HCT116 (cell line): ENCODE measurements around the gene SSU72.

ENCODE experiments used
- CBX3 ChIP-seq: IDR thresholded peaks from 2 replicates; pipeline ENCODE4 v1.6.1; 2012; ENCODE audit warnings: low read depth
- EGR1 ChIP-seq: IDR thresholded peaks from 2 replicates; pipeline ENCODE4 v1.6.1; 2012; ENCODE audit warnings: low read depth
- ELF1 ChIP-seq: IDR thresholded peaks from 2 replicates; pipeline ENCODE4 v1.6.1; 2012; ENCODE audit warnings: low read depth, borderline replicate concordance
- EZH2 ChIP-seq: fragments of 200-600 bp; sonication (generic); IDR thresholded peaks from 2 replicates; pipeline ENCODE4 v1.6.1; 2017; ENCODE audit warnings: antibody characterized with exemption, mixed run types
- EZH2phosphoT487 ChIP-seq: fragments of 200-600 bp; IDR thresholded peaks from 2 replicates; pipeline ENCODE4 v1.6.1; 2018; ENCODE audit warnings: antibody characterized with exemption, borderline replicate concordance
- POLR2A ChIP-seq: IDR thresholded peaks from 2 replicates; pipeline ENCODE4 v1.7.0; 2011; ENCODE audit warnings: borderline replicate concordance; ENCODE audit not compliant: insufficient read depth, insufficient read length; ENCODE audit errors: extremely low read depth
- POLR2AphosphoS5 ChIP-seq: IDR thresholded peaks from 2 replicates; pipeline ENCODE4 v1.6.1; 2011; ENCODE audit warnings: mild to moderate bottlenecking, low read depth, low read length, moderate library complexity
- RAD21 ChIP-seq: IDR thresholded peaks from 2 replicates; pipeline ENCODE4 v1.6.1; 2012; ENCODE audit warnings: low read depth, mild to moderate bottlenecking
- SRF ChIP-seq: IDR thresholded peaks from 2 replicates; pipeline ENCODE4 v1.6.1; 2012; ENCODE audit warnings: low read depth
- YY1 ChIP-seq: IDR thresholded peaks from 2 replicates; pipeline ENCODE4 v1.6.1; 2011; ENCODE audit warnings: low read length, low read depth, moderate library complexity, mild to moderate bottlenecking; ENCODE audit not compliant: insufficient replicate concordance; ENCODE audit errors: extremely low read depth
- ZNF274 ChIP-seq: fragments of 200-500 bp; sonication (Bioruptor generic); IDR thresholded peaks from 2 replicates; pipeline ENCODE4 v1.6.1; 2014; ENCODE audit warnings: mild to moderate bottlenecking, low read depth, low read length, inconsistent platforms
- TF ChIP-seq, protein P1 (sequence below): IDR thresholded peaks from 2 replicates; pipeline ENCODE4 v1.6.1; 2012
- TF ChIP-seq, protein P2 (sequence below), 3 experiments: fragments of 200-600 bp in 1 of 3; sonication (generic) in 1 of 3; IDR thresholded peaks in 2 of 3; conservative IDR thresholded peaks in 1 of 3; 2 replicates each; pipeline ENCODE4 v1.5.1; 2012 to 2017; ENCODE audit warnings: low read depth in 2 of 3, low read length in 2 of 3, antibody characterized with exemption in 1 of 3, borderline replicate concordance in 1 of 3, control low read depth in 1 of 3, mild to moderate bottlenecking in 1 of 3, mixed read lengths in 1 of 3, mixed run types in 1 of 3, moderate library complexity in 1 of 3; ENCODE audit not compliant: insufficient read depth in 1 of 3
- TF ChIP-seq, protein P3 (sequence below): IDR thresholded peaks from 2 replicates; pipeline ENCODE4 v1.6.1; 2012; ENCODE audit warnings: low read depth

DNA sequence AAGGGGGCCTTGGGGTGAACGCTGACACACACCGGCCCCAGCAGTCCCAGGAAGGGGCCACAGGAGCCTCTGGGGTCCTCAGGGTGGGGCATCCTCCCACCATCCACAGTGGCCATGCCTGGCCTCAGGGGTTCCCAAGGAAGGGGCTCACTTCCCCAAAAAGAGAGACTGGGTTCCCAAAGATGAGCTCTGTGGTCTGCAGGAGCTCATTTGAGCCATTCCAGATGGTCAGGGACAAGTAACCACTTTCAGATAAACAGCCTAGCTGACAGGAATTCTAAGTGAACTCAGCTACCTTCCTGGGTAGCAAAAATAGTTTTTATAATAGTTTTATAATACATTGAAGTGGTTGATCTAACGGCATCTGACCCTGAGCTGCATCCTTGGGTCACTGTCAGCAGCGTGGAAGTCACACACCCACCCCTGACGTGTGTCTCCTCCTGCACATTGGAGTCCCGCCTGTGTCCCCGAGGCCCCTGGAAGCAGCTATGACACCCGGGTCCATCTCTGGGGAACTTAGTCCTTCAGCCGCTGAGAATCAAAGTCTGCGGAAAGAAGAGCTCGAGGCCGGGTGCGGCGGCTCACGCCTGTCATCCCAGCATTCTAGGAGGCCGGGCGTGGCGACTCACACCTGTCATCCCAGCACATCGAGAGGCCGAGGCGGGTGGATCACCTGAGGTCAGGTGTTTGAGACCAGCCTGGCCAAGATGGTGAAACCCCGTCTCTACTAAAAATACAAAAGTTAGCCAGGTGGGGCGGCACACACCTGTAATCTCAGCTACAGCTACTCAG is 28.5 kb downstream of the SSU72 start:
- TF ChIP-seq, protein P1, sequence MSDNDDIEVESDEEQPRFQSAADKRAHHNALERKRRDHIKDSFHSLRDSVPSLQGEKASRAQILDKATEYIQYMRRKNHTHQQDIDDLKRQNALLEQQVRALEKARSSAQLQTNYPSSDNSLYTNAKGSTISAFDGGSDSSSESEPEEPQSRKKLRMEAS: no peak
- no peak for TF ChIP-seq RAD21
- TF ChIP-seq, protein P2, sequence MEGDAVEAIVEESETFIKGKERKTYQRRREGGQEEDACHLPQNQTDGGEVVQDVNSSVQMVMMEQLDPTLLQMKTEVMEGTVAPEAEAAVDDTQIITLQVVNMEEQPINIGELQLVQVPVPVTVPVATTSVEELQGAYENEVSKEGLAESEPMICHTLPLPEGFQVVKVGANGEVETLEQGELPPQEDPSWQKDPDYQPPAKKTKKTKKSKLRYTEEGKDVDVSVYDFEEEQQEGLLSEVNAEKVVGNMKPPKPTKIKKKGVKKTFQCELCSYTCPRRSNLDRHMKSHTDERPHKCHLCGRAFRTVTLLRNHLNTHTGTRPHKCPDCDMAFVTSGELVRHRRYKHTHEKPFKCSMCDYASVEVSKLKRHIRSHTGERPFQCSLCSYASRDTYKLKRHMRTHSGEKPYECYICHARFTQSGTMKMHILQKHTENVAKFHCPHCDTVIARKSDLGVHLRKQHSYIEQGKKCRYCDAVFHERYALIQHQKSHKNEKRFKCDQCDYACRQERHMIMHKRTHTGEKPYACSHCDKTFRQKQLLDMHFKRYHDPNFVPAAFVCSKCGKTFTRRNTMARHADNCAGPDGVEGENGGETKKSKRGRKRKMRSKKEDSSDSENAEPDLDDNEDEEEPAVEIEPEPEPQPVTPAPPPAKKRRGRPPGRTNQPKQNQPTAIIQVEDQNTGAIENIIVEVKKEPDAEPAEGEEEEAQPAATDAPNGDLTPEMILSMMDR (IDR thresholded peaks at IDR 0.05 in 2 of 3, conservative IDR thresholded peaks at IDR 0.05 in 1 of 3; ENCODE audit: borderline replicate concordance in 1 of 3, insufficient read depth in 1 of 3, low read depth in 2 of 3, low read length in 2 of 3): no peak
- TF ChIP-seq, protein P3, sequence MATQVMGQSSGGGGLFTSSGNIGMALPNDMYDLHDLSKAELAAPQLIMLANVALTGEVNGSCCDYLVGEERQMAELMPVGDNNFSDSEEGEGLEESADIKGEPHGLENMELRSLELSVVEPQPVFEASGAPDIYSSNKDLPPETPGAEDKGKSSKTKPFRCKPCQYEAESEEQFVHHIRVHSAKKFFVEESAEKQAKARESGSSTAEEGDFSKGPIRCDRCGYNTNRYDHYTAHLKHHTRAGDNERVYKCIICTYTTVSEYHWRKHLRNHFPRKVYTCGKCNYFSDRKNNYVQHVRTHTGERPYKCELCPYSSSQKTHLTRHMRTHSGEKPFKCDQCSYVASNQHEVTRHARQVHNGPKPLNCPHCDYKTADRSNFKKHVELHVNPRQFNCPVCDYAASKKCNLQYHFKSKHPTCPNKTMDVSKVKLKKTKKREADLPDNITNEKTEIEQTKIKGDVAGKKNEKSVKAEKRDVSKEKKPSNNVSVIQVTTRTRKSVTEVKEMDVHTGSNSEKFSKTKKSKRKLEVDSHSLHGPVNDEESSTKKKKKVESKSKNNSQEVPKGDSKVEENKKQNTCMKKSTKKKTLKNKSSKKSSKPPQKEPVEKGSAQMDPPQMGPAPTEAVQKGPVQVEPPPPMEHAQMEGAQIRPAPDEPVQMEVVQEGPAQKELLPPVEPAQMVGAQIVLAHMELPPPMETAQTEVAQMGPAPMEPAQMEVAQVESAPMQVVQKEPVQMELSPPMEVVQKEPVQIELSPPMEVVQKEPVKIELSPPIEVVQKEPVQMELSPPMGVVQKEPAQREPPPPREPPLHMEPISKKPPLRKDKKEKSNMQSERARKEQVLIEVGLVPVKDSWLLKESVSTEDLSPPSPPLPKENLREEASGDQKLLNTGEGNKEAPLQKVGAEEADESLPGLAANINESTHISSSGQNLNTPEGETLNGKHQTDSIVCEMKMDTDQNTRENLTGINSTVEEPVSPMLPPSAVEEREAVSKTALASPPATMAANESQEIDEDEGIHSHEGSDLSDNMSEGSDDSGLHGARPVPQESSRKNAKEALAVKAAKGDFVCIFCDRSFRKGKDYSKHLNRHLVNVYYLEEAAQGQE: no peak
- no peak for TF ChIP-seq POLR2AphosphoS5
- no peak for TF ChIP-seq ZNF274
- no peak for TF ChIP-seq ELF1
- no peak for TF ChIP-seq POLR2A
- no peak for TF ChIP-seq CBX3
- no peak for TF ChIP-seq EGR1
- no peak for TF ChIP-seq EZH2
- no peak for TF ChIP-seq EZH2phosphoT487
- TF ChIP-seq YY1: no peak
- no peak for TF ChIP-seq SRF
